Hepatocyte (in vitro differentiated cells): ENCODE data around the gene KCNJ2. TPM values are rescaled to one million over a fixed set of nuclear protein-coding genes. Genes with fewer than 3 reads are reported as not detected.

ENCODE experiments used
- DNase-seq: peaks from one replicate; pipeline ENCODE4 v3.0.0-alpha.2; 2016; ENCODE audit warnings: low spot score
- H2AFZ ChIP-seq: fragments of 200-600 bp; sonication (generic); 2 replicates; pipeline ENCODE4 v1.6.0; 2016; ENCODE audit warnings: antibody characterized with exemption, mild to moderate bottlenecking
- H3K27ac ChIP-seq: fragments of 200-600 bp; sonication (generic); 2 replicates; pipeline ENCODE4 v1.5.1; 2016; ENCODE audit warnings: mild to moderate bottlenecking
- H3K27me3 ChIP-seq: fragments of 200-600 bp; sonication (generic); 2 replicates; pipeline ENCODE4 v1.6.1; 2016
- H3K36me3 ChIP-seq: fragments of 200-600 bp; sonication (generic); replicated peaks from 2 replicates; pipeline ENCODE4 v1.5.1; 2016; ENCODE audit warnings: low read depth; ENCODE audit not compliant: insufficient read depth
- H3K4me1 ChIP-seq: fragments of 200-600 bp; sonication (generic); 2 replicates; pipeline ENCODE4 v1.5.1; 2016; ENCODE audit warnings: mild to moderate bottlenecking, moderate library complexity; ENCODE audit not compliant: insufficient read depth
- H3K4me2 ChIP-seq: fragments of 200-600 bp; sonication (generic); 2 replicates; pipeline ENCODE4 v1.6.0; 2016
- H3K4me3 ChIP-seq: fragments of 200-600 bp; sonication (generic); 2 replicates; pipeline ENCODE4 v1.5.1; 2016; ENCODE audit warnings: mild to moderate bottlenecking
- H3K79me2 ChIP-seq: fragments of 200-600 bp; sonication (generic); 2 replicates; pipeline ENCODE4 v1.6.0; 2017; ENCODE audit warnings: mild to moderate bottlenecking
- H3K9me2 ChIP-seq: fragments of 200-600 bp; sonication (generic); replicated peaks from 2 replicates; pipeline ENCODE4 v1.6.0; 2017; ENCODE audit warnings: mild to moderate bottlenecking; ENCODE audit not compliant: insufficient read depth
- H3K9me3 ChIP-seq: fragments of 200-600 bp; sonication (generic); 2 replicates; pipeline ENCODE4 v1.5.1; 2016; ENCODE audit warnings: low read depth, mild to moderate bottlenecking
- H4K20me1 ChIP-seq: fragments of 200-600 bp; sonication (generic); 2 replicates; pipeline ENCODE4 v1.6.0; 2016; ENCODE audit warnings: mild to moderate bottlenecking; ENCODE audit not compliant: insufficient read depth, poor library complexity, severe bottlenecking
- CTCF ChIP-seq: fragments of 200-600 bp; sonication (generic); IDR thresholded peaks from 2 replicates; pipeline ENCODE4 v1.5.1; 2016; ENCODE audit warnings: antibody characterized with exemption, mild to moderate bottlenecking; ENCODE audit not compliant: poor library complexity
- EZH2 ChIP-seq: fragments of 200-600 bp; sonication (generic); IDR thresholded peaks from 2 replicates; pipeline ENCODE4 v1.6.1; 2016; ENCODE audit warnings: antibody characterized with exemption, mild to moderate bottlenecking, borderline replicate concordance
- EZH2phosphoT487 ChIP-seq: fragments of 200-600 bp; sonication (generic); IDR thresholded peaks from one replicate; pipeline ENCODE4 v1.6.1; 2018; ENCODE audit warnings: antibody characterized with exemption, mild to moderate bottlenecking, low read depth, moderate library complexity; ENCODE audit not compliant: unreplicated experiment, severe bottlenecking
- WGBS: methylation state at CpG from one replicate; pipeline ENCODE4 v1.1.6; 2016; ENCODE audit warnings: low lambda C conversion rate; ENCODE audit errors: missing lambda C conversion rate; 5-methylcytosine and 5-hydroxymethylcytosine counted together
- polyA plus RNA-seq: library from polyadenylated mRNA; unstranded; fragments of >200 nt; fragmentation: Nextera tagmentation; extraction: Ambion mirVana; gene quantifications from 2 replicates; pipeline ENCODE4 v1.2.1, GENCODE V29; 2016
- total RNA-seq: library from RNA; depleted of rRNA; stranded (reverse); fragments of >200 nt; gene quantifications from 2 replicates; pipeline ENCODE4 v1.2.3, GENCODE V29; 2014

Gene KCNJ2
- total and polyA plus RNA-seq, 2 experiments from 2014 or later: 1.0 to 3.0 TPM

- Histone ChIP-seq H3K4me3 (no peak overlapping the region), H3K4me2 (no peak overlapping the region), H3K27me3 (no peaks in the 10 kb centered on the region), H3K4me1 (no peaks in the 10 kb centered on the region), H3K36me3 (no peaks in the 10 kb centered on the region), H3K27ac (no peak overlapping the region), H3K9me3 (no peaks in the 10 kb centered on the region), H3K79me2 (no peaks in the 10 kb centered on the region), H4K20me1 (no peaks in the 10 kb centered on the region), H3K9me2 (no peaks in the 10 kb centered on the region), H2AFZ (no peak overlapping the region)
- no peak for DNase-seq
- TF ChIP-seq EZH2: no peak
- TF ChIP-seq CTCF: no peak
- TF ChIP-seq EZH2phosphoT487: no peak
- WGBS: 77% methylated on average over 7 of the region's 7 CpGs
Observed at GRCh38 chr17:70208080-70208794, 38.9 kb downstream of the KCNJ2 start.

GRCh38 chr17:70208825-70209555, 39.7 kb downstream of the KCNJ2 start:
- no peaks in the 10 kb centered on the region for H3K36me3 ChIP-seq
- H3K4me1 ChIP-seq: no peaks in the 10 kb centered on the region
- no peaks in the 10 kb centered on the region for H4K20me1 ChIP-seq
- no peak overlapping the region for H3K27ac ChIP-seq
- WGBS: 65% methylated on average over 6 of the region's 6 CpGs
- no peaks in the 10 kb centered on the region for H3K9me3 ChIP-seq
- H2AFZ ChIP-seq: no peak overlapping the region
- H3K4me2 ChIP-seq: no peak overlapping the region
- H3K9me2 ChIP-seq: no peaks in the 10 kb centered on the region
- H3K79me2 ChIP-seq: no peaks in the 10 kb centered on the region
- no peaks in the 10 kb centered on the region for H3K27me3 ChIP-seq
- no peak overlapping the region for H3K4me3 ChIP-seq
- no peak for TF ChIP-seq CTCF
- no peak for TF ChIP-seq EZH2
- no peak for TF ChIP-seq EZH2phosphoT487
- DNase-seq: peak; percentile 6

GRCh38 chr17:70215656-70216055, 46.3 kb downstream of the KCNJ2 start:
- Histone ChIP-seq H3K27me3 (no peaks in the 10 kb centered on the region), H4K20me1 (no peaks in the 10 kb centered on the region), H2AFZ (no peak overlapping the region), H3K79me2 (no peaks in the 10 kb centered on the region), H3K27ac (peak overlapping the region; percentile 2), H3K9me3 (no peaks in the 10 kb centered on the region), H3K4me3 (no peak overlapping the region), H3K4me2 (no peak overlapping the region), H3K36me3 (no peaks in the 10 kb centered on the region), H3K4me1 (no peaks in the 10 kb centered on the region), H3K9me2 (no peaks in the 10 kb centered on the region)
- no peak for TF ChIP-seq CTCF
- TF ChIP-seq EZH2phosphoT487: no peak
- no peak for TF ChIP-seq EZH2
- DNase-seq: no peak
- WGBS: 61% methylated on average over 4 of the region's 4 CpGs
